GM18499 (cell line): ENCODE data around the gene SELENOW.
"Not testable (repeated sequence)": the region's sequence is repeated elsewhere in the genome, so short reads cannot be mapped to it uniquely, and the experiment has no call there.

Source experiments
- ATAC-seq: cut with Tn5 transposase; IDR thresholded peaks from one replicate; pipeline ENCODE4 v1.9.1; 2021; ENCODE audit warnings: moderate number of reproducible peaks; ENCODE audit not compliant: insufficient read depth, unreplicated experiment

The SELENOW gene

DNA sequence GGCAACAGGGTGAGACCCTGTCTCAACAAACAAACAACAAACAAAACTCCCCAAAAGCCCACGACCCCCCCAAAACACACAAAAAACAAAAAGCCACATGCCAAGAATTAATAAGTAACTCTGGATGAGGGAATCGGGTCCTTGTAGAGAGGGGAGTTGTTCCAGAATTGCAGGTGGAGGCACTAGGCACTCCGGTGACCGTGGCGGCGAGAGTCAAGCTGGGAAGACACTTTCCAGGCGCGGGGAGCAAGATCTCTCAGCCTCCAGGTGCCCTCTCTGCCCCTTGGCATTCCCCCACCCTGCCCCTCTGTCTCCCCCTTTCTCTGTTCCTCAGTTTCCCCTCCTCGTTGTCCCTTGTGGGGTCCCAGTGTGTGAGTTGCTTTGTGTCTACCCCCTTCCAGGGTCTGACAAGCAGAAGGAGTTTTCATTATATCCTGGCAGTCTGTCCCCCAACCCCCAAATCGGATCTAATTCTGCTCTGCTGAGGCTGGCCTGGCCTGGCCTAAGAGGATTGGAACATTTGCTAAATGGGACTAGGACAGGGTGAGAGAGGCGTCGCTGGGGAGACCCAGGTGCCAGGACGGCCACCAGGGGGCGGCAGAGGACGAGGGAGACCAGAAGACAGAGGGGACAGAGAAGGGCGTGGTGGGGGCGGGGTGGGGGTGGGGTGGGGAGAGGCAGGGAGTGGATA is 34.9 kb downstream of the SELENOW start:
- ATAC-seq: no peak

GRCh38 chr19:47813995-47814328 is 35.5 kb downstream of the SELENOW start:
- ATAC-seq: no peak

DNA sequence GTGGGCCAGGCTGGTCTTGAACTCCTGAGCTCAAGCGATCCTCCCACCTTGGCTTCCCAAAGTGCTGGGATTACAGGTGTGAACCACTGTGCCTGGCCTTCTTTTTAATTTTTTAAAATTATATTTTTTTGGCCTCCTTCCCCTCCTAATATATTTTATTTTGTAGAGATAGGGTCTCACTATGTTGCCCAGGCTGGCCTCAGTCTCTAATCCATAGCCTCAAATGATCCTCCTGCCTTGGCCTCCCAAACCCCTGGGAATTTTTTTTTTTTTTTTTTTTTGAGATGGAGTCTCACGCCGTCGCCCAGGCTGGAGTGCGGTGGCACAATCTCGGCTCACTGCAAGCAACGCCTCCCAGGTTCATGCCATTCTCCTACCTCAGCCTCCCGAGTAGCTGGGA is 37.8 kb downstream of the SELENOW start:
- not testable (repeated sequence) for ATAC-seq

DNA sequence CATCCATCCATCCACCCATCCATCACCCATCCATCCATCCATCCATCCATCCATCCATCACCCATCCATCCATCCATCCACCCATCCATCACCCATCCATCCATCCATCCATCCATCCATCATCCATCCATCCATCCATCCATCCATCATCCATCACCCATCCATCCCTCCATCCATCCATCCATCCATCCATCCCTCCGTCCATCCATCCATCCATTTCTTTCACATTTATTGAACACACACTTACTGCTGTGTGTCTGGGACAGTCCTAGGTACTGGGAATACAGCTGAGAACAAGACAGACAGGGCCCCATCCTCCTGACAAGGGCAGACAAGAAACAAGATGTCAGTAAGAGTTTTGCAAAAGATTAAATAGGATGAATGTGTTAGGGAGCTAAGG is 39.7 kb downstream of the SELENOW start:
- ATAC-seq: not testable (repeated sequence)

GRCh38 chr19:47819858-47820257 is 41.4 kb downstream of the SELENOW start:
- no peak for ATAC-seq

DNA sequence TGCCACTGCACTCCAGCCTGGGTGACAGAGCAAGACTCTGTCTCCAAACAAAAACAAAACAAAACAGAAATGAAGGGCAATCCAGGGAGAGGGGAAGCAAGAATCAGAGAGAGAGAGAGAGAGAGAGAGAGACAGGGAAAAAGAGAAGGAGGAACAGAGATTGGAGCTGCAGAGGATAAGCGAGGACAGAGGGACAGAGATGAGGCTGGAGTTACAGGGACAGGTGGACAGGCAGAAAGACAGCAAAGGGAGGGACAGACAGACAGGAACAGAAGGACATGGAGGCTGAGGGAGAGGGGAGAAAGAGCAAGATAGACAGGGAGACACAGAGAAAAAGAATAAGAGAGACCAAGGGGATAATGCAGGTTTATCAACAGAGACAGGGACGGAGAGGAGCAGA is 41.9 kb downstream of the SELENOW start:
- ATAC-seq: no peak

GRCh38 chr19:47821460-47822020 is 43.0 kb downstream of the SELENOW start, which contains the start of gene CRX:
Gene CRX (plus strand): TSS chr19:47821937. CDS start chr19:47834444, 12,507 bp downstream.
- no peak for ATAC-seq

- ATAC-seq: no peak
Observed at GRCh38 chr19:47824396-47824795, 45.9 kb downstream of the SELENOW start.

DNA sequence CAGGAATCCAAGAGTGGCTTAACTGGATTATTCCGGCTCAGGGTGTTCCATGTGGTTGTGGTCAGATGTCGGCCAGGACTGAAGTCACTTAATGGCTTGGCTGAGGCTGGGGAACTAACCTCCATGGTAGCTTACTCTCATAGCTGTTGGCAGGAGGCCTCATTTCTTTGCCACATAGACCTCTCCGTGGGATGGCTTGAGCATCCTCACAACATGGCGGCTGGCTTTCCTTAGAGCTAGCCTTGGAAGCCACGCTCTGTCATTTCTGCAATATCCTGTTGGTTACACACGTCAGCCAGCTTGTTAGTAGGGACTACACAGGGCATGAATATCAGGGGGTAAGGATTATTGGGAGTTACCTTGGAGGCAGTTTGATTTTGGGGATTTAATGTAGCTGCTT is 48.3 kb downstream of the SELENOW start:
- ATAC-seq: no peak

- ATAC-seq: no peak
Observed at GRCh38 chr19:47832723-47833122, 54.2 kb downstream of the SELENOW start.
